Calu3 (cell line): Measurements from ENCODE around the gene DNHD1. TPM values are rescaled to one million over a fixed set of nuclear protein-coding genes. Genes with fewer than 3 reads are reported as not detected.

Source experiments
- BruUV-seq: library from RNA; stranded (reverse); fragments of 400-500 nt; replicated peaks from 2 replicates; lab custom pipeline; 2021; lab: Mats Ljungman, UMichigan
- CTCF ChIA-PET: fragments of 300-600 bp; sonication (Branson Sonifier 250); formaldehyde crosslinking; loops from one replicate; lab custom pipeline; 2022; ENCODE audit warnings: antibody characterized with exemption; lab: Charles Lee
- DNase-seq: peaks from one replicate; pipeline ENCODE4 v3.0.0; 2022
- H3K27ac Mint-ChIP-seq: one replicate; pipeline ENCODE4 v1.8.0; 2022; ENCODE audit warnings: mixed read lengths; ENCODE audit not compliant: unreplicated experiment
- H3K27me3 Mint-ChIP-seq: one replicate; pipeline ENCODE4 v1.8.0; 2022; ENCODE audit warnings: mixed read lengths; ENCODE audit not compliant: unreplicated experiment
- H3K36me3 Mint-ChIP-seq: one replicate; pipeline ENCODE4 v1.8.0; 2022; ENCODE audit warnings: mild to moderate bottlenecking, moderate library complexity, mixed read lengths; ENCODE audit not compliant: insufficient read depth, unreplicated experiment
- H3K4me1 Mint-ChIP-seq: one replicate; pipeline ENCODE4 v1.8.0; 2022; ENCODE audit warnings: mild to moderate bottlenecking, low read depth, mixed read lengths; ENCODE audit not compliant: unreplicated experiment
- H3K4me3 Mint-ChIP-seq: one replicate; pipeline ENCODE4 v1.8.0; 2022; ENCODE audit warnings: mild to moderate bottlenecking, low read depth, moderate library complexity, mixed read lengths; ENCODE audit not compliant: unreplicated experiment
- H3K9me3 Mint-ChIP-seq: one replicate; pipeline ENCODE4 v1.8.0; 2022; ENCODE audit warnings: low read depth, mixed read lengths; ENCODE audit not compliant: unreplicated experiment
- intact Hi-C: fragments of 100-400 bp; cut with micrococcal nuclease; formaldehyde crosslinking; loops from one replicate; pipeline ENCODE4 v1.10.0; 2022; ENCODE audit not compliant: unreplicated experiment
- total RNA-seq: library from RNA; stranded (reverse); gene quantifications from 2 replicates; pipeline ENCODE4 v1.2.3, GENCODE V29; 2022
- TF ChIP-seq, protein P1 (sequence below): fragments of 200-600 bp; IDR thresholded peaks from one replicate; pipeline ENCODE4 v1.8.0; 2022; ENCODE audit warnings: antibody characterized with exemption; ENCODE audit not compliant: unreplicated experiment

Gene DNHD1
- total RNA-seq, 1 experiment from 2014 or later: 41.2 TPM

- intact Hi-C loops: no loop called here
- no peaks in the 10 kb centered on the region for H3K4me1 Mint-ChIP-seq
These were observed 89.6 kb downstream of the DNHD1 start for GRCh38 chr11:6586434-6587359.

GRCh38 chr11:6587360-6587953 lies 90.4 kb downstream of the DNHD1 start:
- Mint-ChIP-seq H3K4me1 (no peaks in the 10 kb centered on the region), H3K27ac (no peak overlapping the region), H3K4me3 (no peak overlapping the region), H3K36me3 (no peaks in the 10 kb centered on the region), H3K27me3 (no peaks in the 10 kb centered on the region), H3K9me3 (peaks cover 8% of the 10 kb centered on the region)
- no TSS peak for BruUV-seq
- CTCF ChIA-PET: interaction anchor here (1.0 kb wide), 1 partner anchor 18 kb away, joined by 3 read pairs; no protein-coding TSS in a partner anchor
- TF ChIP-seq, protein P1, sequence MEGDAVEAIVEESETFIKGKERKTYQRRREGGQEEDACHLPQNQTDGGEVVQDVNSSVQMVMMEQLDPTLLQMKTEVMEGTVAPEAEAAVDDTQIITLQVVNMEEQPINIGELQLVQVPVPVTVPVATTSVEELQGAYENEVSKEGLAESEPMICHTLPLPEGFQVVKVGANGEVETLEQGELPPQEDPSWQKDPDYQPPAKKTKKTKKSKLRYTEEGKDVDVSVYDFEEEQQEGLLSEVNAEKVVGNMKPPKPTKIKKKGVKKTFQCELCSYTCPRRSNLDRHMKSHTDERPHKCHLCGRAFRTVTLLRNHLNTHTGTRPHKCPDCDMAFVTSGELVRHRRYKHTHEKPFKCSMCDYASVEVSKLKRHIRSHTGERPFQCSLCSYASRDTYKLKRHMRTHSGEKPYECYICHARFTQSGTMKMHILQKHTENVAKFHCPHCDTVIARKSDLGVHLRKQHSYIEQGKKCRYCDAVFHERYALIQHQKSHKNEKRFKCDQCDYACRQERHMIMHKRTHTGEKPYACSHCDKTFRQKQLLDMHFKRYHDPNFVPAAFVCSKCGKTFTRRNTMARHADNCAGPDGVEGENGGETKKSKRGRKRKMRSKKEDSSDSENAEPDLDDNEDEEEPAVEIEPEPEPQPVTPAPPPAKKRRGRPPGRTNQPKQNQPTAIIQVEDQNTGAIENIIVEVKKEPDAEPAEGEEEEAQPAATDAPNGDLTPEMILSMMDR: no peak
- DNase-seq: no peak
- intact Hi-C loops: no loop called here

More at GRCh38 chr11:6586434-6587359, 89.6 kb downstream of the DNHD1 start:
- Mint-ChIP-seq H3K36me3 (peaks cover 7% of the 10 kb centered on the region), H3K9me3 (peaks cover 8% of the 10 kb centered on the region), H3K4me3 (no peak overlapping the region), H3K27me3 (no peaks in the 10 kb centered on the region), H3K27ac (no peak overlapping the region)
- no peak for DNase-seq
- TF ChIP-seq, protein P1: no peak
- no TSS peak for BruUV-seq
- CTCF ChIA-PET: interaction anchor here (1.0 kb wide), 1 partner anchor 17 kb away, joined by 3 read pairs; no protein-coding TSS in a partner anchor

GRCh38 chr11:6588018-6588417 lies 90.9 kb downstream of the DNHD1 start:
- CTCF ChIA-PET: interaction anchor here (1.0 kb wide), 1 partner anchor 18 kb away, joined by 3 read pairs; no protein-coding TSS in a partner anchor

GRCh38 chr11:6594142-6594768 lies 97.2 kb downstream of the DNHD1 start:
- Mint-ChIP-seq H3K9me3 (no peaks in the 10 kb centered on the region), H3K27ac (no peak overlapping the region), H3K36me3 (peaks cover 10% of the 10 kb centered on the region), H3K27me3 (no peaks in the 10 kb centered on the region), H3K4me1 (no peaks in the 10 kb centered on the region), H3K4me3 (no peak overlapping the region)
- intact Hi-C loops: no loop called here
- no TSS peak for BruUV-seq
- TF ChIP-seq, protein P1: no peak
- CTCF ChIA-PET: no interaction called here
- DNase-seq: no peak

More at GRCh38 chr11:6588018-6588417, 90.9 kb downstream of the DNHD1 start:
- no peak overlapping the region for H3K27ac Mint-ChIP-seq
- no peaks in the 10 kb centered on the region for H3K4me1 Mint-ChIP-seq
- TF ChIP-seq, protein P1: no peak
- H3K9me3 Mint-ChIP-seq: peaks cover 5% of the 10 kb centered on the region
- H3K27me3 Mint-ChIP-seq: no peaks in the 10 kb centered on the region
- H3K36me3 Mint-ChIP-seq: no peaks in the 10 kb centered on the region
- DNase-seq: no peak
- intact Hi-C loops: no loop called here
- no peak overlapping the region for H3K4me3 Mint-ChIP-seq
- BruUV-seq: no TSS peak
